ENCODE results near the gene SCN11A.

DNA sequence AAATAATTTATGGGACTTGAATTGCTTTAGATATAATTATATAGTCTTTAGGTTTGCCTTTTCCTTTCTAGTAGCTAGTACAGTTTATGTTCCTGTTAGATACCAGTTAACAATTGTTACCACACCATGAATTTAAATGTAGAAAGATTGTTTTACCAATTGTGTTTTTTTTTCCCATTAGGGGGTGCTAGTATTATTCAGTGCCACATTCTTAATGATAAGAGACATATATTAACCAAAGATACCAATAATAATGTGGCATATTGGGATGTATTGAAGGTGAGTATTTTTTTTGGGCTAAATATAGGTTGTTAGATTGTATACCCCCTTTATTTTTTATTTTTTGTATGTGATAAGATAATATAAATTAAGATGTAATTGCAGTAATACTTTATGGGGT lies 27.8 kb upstream of the SCN11A start:
- TF ChIP-seq SP1 (IDR thresholded peaks at IDR 0.05), result no peak
- TF ChIP-seq, protein P1, sequence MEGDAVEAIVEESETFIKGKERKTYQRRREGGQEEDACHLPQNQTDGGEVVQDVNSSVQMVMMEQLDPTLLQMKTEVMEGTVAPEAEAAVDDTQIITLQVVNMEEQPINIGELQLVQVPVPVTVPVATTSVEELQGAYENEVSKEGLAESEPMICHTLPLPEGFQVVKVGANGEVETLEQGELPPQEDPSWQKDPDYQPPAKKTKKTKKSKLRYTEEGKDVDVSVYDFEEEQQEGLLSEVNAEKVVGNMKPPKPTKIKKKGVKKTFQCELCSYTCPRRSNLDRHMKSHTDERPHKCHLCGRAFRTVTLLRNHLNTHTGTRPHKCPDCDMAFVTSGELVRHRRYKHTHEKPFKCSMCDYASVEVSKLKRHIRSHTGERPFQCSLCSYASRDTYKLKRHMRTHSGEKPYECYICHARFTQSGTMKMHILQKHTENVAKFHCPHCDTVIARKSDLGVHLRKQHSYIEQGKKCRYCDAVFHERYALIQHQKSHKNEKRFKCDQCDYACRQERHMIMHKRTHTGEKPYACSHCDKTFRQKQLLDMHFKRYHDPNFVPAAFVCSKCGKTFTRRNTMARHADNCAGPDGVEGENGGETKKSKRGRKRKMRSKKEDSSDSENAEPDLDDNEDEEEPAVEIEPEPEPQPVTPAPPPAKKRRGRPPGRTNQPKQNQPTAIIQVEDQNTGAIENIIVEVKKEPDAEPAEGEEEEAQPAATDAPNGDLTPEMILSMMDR (IDR thresholded peaks at IDR 0.05; ENCODE audit: low read depth, low read length, missing input control), result no peak
- TF ChIP-seq, protein P2, sequence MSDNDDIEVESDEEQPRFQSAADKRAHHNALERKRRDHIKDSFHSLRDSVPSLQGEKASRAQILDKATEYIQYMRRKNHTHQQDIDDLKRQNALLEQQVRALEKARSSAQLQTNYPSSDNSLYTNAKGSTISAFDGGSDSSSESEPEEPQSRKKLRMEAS (IDR thresholded peaks at IDR 0.05), result no peak
- TF ChIP-seq GABPA (IDR thresholded peaks at IDR 0.05 in 1 of 2, conservative IDR thresholded peaks at IDR 0.05 in 1 of 2), result no peak
- TF ChIP-seq TAF1 (conservative IDR thresholded peaks at IDR 0.05), result no peak
- no peak for TF ChIP-seq YY1 (IDR thresholded peaks at IDR 0.05)
- no peak for TF ChIP-seq RAD21 (IDR thresholded peaks at IDR 0.05)
- no peak for TF ChIP-seq REST (IDR thresholded peaks at IDR 0.05)
- no peak for TF ChIP-seq FOXA1 (IDR thresholded peaks at IDR 0.05)
- no peak for TF ChIP-seq RXRA (IDR thresholded peaks at IDR 0.05)
- TF ChIP-seq HNF4A (conservative IDR thresholded peaks at IDR 0.05), result no peak
- TF ChIP-seq NR2F2 (IDR thresholded peaks at IDR 0.05), result no peak
- TF ChIP-seq ZBTB33 (IDR thresholded peaks at IDR 0.05), result no peak

Measured in liver (tissue), 3 donors.